ENCODE measurements around the gene CRYGD. TPM values are rescaled to one million over a fixed set of nuclear protein-coding genes. Genes with fewer than 3 reads are reported as not detected.
"Not testable (repeated sequence)": the region's sequence is repeated elsewhere in the genome, so short reads cannot be mapped to it uniquely, and the experiment has no call there.

CRYGD gene
- total and polyA plus RNA-seq, 9 of the 15 experiments (the other 6 are each of a cell fraction or from before 2014, with no cell fraction given) = not detected

- TF ChIP-seq, protein P1, sequence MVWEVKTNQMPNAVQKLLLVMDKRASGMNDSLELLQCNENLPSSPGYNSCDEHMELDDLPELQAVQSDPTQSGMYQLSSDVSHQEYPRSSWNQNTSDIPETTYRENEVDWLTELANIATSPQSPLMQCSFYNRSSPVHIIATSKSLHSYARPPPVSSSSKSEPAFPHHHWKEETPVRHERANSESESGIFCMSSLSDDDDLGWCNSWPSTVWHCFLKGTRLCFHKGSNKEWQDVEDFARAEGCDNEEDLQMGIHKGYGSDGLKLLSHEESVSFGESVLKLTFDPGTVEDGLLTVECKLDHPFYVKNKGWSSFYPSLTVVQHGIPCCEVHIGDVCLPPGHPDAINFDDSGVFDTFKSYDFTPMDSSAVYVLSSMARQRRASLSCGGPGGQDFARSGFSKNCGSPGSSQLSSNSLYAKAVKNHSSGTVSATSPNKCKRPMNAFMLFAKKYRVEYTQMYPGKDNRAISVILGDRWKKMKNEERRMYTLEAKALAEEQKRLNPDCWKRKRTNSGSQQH (CRISPR knock-in tag; IDR thresholded peaks at IDR 0.05) = no peak
- no peak for TF ChIP-seq CAMTA2 (CRISPR knock-in tag; conservative IDR thresholded peaks at IDR 0.05)
Observed at GRCh38 chr2:208112969-208113368, 11.4 kb downstream of the CRYGD start (continued).

GRCh38 chr2:208112273-208112745, 12.0 kb downstream of the CRYGD start:
- 79% methylated on average over 10 of the region's 36 CpGs for WGBS (ENCODE audit: insufficient coverage, low coverage, missing lambda C conversion rate)
- H3K4me3 ChIP-seq; CTCF ChIA-PET (ENCODE audit: low intra/inter-chr PET ratio); intact Hi-C loops (cut with micrococcal nuclease); H3K79me2 ChIP-seq (ENCODE audit: control insufficient read depth, insufficient read depth, low read length); H3K9me1 ChIP-seq (ENCODE audit: control insufficient read depth, insufficient read depth, low read length); H3K27ac ChIP-seq (ENCODE audit: extremely low read depth, low read depth, low read length); POLR2A ChIA-PET; H3K4me1 ChIP-seq (replicated peaks in 1 of 2; ENCODE audit: control insufficient read depth in 2 of 2, insufficient read depth in 2 of 2, low read length in 2 of 2); H3K4me2 ChIP-seq (ENCODE audit: insufficient read depth, low read length); BruUV-seq (replicated peaks); H4K20me1 ChIP-seq (replicated peaks; ENCODE audit: control insufficient read depth, insufficient read depth, low read length); H3K27me3 ChIP-seq (ENCODE audit: control insufficient read depth in 2 of 2, insufficient read depth in 2 of 2, low read length in 2 of 2); in situ Hi-C loops (cut with MboI); H3K9ac ChIP-seq (ENCODE audit: insufficient read depth in 1 of 2, low read depth in 2 of 2, low read length in 2 of 2); H3K9me3 ChIP-seq (replicated peaks; ENCODE audit: control insufficient read depth, insufficient read depth, low read depth, low read length); FAIRE-seq; H2AFZ ChIP-seq (ENCODE audit: low read depth, low read length); H3K36me3 ChIP-seq (ENCODE audit: control insufficient read depth, insufficient read depth, low read length); ATAC-seq; DNase-seq (ENCODE audit: extremely low read depth in 1 of 4, low spot score in 3 of 4): not testable (repeated sequence)

- Histone ChIP-seq H3K9me3 (replicated peaks; ENCODE audit: control insufficient read depth, insufficient read depth, low read depth, low read length) (no peaks in the 10 kb centered on the region), H3K4me3 (no peak overlapping the region), H3K27ac (ENCODE audit: extremely low read depth, low read depth, low read length) (no peak overlapping the region), H3K79me2 (ENCODE audit: control insufficient read depth, insufficient read depth, low read length) (no peaks in the 10 kb centered on the region), H3K9me1 (ENCODE audit: control insufficient read depth, insufficient read depth, low read length) (no peaks in the 10 kb centered on the region), H3K36me3 (ENCODE audit: control insufficient read depth, insufficient read depth, low read length) (no peaks in the 10 kb centered on the region), H3K27me3 (ENCODE audit: control insufficient read depth in 2 of 2, insufficient read depth in 2 of 2, low read length in 2 of 2) (no peaks in the 10 kb centered on the region), H3K9ac (ENCODE audit: insufficient read depth in 1 of 2, low read depth in 2 of 2, low read length in 2 of 2) (no peak overlapping the region), H4K20me1 (replicated peaks; ENCODE audit: control insufficient read depth, insufficient read depth, low read length) (no peaks in the 10 kb centered on the region), H3K4me1 (replicated peaks in 1 of 2; ENCODE audit: control insufficient read depth in 2 of 2, insufficient read depth in 2 of 2, low read length in 2 of 2) (no peaks in the 10 kb centered on the region), H2AFZ (ENCODE audit: low read depth, low read length) (no peak overlapping the region), H3K4me2 (ENCODE audit: insufficient read depth, low read length) (no peak overlapping the region)
- ChIA-PET CTCF (ENCODE audit: low intra/inter-chr PET ratio) (interaction anchor here (0.7 kb wide), 1 partner anchor 9 kb away, joined by 5 read pairs; no protein-coding TSS in a partner anchor), POLR2A (no interaction called here)
- WGBS (ENCODE audit: insufficient coverage, low coverage, missing lambda C conversion rate) = 67% methylated on average over 3 of the region's 3 CpGs
- DNase-seq (ENCODE audit: extremely low read depth in 1 of 4, low spot score in 3 of 4) (no peak), ATAC-seq (no peak), FAIRE-seq (no peak)
- intact Hi-C loops (cut with micrococcal nuclease) (loop anchor here (2.0 to 5.0 kb wide), 2 partner anchors 71 to 164 kb away; partner anchors contain the start of gene PIKFYVE), in situ Hi-C loops (cut with MboI) (no loop called here)
- no TSS peak for BruUV-seq (replicated peaks)
- TF ChIP-seq POLR2G (IDR thresholded peaks at IDR 0.05; ENCODE audit: low read depth, low read length) = no peak
- TF ChIP-seq CC2D1A (IDR thresholded peaks at IDR 0.05) = no peak
- no peak for TF ChIP-seq MXI1 (IDR thresholded peaks at IDR 0.05; ENCODE audit: low read depth, low read length)
- no peak for TF ChIP-seq NFYB (IDR thresholded peaks at IDR 0.05; ENCODE audit: extremely low read depth, insufficient read length)
- TF ChIP-seq ARNT (IDR thresholded peaks at IDR 0.05) = no peak
- no peak for TF ChIP-seq FUS (optimal IDR thresholded peaks at IDR 0.05; ENCODE audit: low read depth, low read length)
- no peak for TF ChIP-seq U2AF2 (optimal IDR thresholded peaks at IDR 0.05; ENCODE audit: low read depth, low read length)
- no peak for TF ChIP-seq CREM (IDR thresholded peaks at IDR 0.05; ENCODE audit: low read depth)
- TF ChIP-seq, protein P2, sequence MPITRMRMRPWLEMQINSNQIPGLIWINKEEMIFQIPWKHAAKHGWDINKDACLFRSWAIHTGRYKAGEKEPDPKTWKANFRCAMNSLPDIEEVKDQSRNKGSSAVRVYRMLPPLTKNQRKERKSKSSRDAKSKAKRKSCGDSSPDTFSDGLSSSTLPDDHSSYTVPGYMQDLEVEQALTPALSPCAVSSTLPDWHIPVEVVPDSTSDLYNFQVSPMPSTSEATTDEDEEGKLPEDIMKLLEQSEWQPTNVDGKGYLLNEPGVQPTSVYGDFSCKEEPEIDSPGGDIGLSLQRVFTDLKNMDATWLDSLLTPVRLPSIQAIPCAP (CRISPR knock-in tag; IDR thresholded peaks at IDR 0.05; ENCODE audit: borderline replicate concordance) = no peak
Observed at GRCh38 chr2:208103616-208104015, 20.7 kb downstream of the CRYGD start.

Data from K562 (cell line).